HUDEP-2 (cell line): ENCODE measurements around the gene C10orf143.
A peak's percentile ranks its signal among the peaks of the same experiment; 100 is the strongest.
"Not testable (repeated sequence)": the region's sequence is repeated elsewhere in the genome, so short reads cannot be mapped to it uniquely, and the experiment has no call there.

Experiments used
- DNase-seq, 76 experiments: peaks; one replicate each; lab custom pipeline; 2025; ENCODE audit not compliant: unreplicated experiment in 76 of 76; lab: John Stamatoyannopoulos, UW

The C10orf143 gene

DNA sequence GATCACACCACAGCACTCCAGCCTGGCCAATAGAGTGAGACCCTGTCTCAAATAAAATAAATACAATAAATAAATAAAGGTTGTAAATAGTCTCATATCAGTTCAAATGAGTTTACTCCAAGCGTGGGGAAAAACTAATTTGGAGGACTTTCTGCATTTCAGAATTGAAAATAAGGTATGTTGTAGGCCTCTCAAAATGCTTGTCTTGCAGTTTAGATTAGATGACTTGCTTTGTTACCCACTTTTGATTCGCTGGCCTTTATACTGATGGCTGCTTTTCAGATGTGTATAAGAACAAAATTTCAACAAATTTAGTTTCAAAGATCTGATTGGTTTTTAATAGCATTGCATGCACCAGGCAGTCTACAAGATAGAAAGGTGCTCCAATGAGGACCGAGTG lies 2.2 kb upstream of the C10orf143 start:
- DNase-seq = no peak

DNA sequence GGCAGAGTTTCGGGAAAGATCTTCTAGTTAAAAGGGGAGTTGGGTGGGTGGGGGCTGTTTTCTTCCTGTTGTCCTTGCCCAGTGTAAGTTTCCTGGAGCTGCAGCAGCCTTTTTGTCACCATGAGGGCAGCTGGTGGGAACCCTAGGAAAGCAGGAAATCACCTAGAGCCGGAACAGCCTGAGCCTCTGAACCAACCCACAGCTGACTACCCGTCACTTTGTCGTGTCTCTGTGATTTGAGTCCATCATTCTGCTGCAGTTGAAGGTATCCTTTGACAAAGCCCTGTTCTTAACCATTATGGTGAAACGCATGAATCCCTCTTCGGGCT lies 1.2 kb upstream of the C10orf143 start:
- DNase-seq = no peak

DNA sequence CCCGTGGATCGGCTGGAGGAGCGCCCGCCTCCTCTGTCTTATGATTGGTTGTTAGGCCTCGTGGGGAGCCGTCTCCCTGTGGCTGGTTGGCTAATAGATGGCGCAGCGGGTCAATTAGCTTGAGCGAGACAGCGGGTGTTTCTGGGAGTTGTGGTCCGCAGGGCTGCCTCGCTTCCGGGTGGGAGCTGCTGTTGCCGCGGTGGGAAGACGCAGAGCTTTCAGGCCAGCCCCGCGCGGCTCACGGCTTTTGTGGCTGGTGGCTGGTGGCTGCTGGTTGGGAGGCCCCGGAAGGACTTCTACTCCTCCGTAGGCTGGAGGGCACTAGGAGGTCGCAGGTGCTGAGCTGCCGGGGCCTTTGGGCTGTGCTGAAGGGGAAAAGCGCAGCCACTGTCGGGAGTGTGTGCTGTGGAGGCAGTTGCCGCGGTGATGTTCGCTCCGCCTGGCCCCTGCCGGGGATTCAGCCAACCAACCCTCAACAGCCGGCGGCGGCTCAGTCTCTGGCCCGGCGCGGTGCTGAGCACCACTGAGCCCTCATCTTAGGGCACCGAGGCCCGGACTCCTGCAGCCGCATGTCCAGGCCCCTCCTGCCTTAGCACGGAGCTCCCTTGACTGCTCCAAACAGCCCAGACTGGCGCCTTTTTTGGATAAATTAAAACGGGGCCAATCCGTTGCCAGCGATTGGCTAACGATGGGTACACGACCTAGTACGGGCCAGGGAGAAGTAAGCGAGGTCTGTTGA lies 652 bp upstream of the C10orf143 start:
- peak; percentile 40 to 96 (median 90) for DNase-seq

DNA sequence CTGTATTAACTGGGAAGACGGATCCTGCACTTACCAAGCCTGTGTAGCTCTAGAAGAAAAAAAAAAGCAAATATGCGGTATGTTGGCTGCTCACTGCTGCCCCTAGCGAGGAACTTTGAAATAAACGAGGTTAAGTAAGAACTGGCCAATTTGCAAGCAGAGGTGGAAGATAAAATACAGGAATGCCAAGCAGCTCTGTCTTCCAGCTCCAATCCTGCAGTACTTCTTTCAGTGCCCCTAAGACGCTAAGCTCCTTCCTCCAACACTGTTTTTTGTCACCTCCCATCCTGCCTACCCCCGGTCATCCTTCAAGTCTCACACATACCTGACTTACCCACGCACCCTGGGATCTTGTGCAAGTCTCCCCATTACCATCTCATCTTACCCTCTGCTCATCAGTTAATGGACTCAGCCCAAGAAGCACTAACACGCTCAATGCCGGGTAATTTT lies 809 bp downstream of the C10orf143 start:
- DNase-seq = peak in 65 of 76 experiments; percentile 4 to 77 (median 52)

DNA sequence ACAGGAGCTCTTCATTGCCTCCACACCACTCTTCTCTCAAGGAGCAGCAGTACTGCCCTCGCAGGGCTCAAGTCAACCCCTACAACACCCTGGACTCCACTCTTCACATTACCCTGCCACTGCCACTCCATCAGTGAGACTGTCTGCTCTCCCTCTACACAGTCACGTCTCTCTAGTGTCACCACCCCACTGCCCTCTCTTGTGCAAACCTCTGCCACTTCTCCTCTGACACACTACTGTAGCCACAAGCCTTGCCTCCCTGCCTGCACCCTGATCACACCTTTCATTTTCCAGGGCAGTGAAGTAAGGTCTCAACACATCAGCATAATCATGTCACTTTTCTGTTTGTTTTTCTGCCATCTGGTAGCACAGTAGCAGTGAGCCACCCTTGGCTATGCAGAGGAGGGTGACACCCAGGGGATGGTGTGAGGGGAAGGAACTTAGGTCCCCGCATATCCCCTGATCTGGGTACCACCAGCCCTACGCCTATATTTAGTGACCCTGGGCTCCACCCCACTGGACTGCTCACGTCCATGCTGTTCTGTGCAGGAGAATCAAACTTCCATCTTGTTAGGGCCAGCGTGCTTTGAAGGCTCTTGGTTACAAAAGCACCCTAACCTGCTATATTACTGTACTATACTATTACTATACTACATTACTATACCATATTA lies 1.6 kb downstream of the C10orf143 start:
- no peak for DNase-seq

DNA sequence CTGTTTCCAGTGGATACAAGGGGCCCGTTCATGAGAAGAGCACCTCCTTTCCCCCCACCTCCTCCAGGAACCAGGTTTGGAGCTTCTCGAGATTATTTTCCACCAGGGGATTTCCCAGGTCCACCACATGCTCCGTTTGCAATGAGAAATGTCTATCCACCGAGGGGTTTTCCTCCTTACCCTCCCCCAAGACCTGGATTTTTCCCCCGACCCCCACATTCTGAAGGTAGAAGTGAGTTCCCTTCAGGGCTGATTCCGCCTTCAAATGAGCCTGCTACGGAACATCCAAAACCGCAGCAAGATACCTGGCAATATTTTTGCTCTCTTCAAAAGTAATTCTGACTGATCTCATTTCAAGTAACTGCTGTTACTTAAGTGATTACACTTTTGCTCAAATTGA lies 2.5 kb downstream of the C10orf143 start:
- DNase-seq = not testable (repeated sequence)

DNA sequence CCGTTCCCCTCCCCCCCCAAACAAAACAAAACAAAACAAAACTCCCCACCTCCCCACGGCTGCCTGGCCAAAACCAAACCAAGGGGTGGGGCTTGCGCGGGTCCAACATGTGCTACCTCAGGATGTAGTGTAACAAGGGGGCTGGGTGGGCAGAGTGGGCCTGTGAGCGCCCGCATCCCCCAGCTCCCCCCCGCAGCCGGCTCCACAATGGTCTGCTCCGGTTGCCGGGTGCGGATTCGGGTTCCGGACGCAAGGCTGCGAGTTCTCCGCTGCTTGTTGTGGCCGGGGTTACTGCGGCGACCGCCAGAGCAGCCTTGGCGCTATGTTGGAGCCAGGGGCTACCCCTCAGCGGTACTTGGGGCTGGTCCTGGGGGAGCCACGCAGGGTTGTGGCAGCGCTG lies 4.9 kb downstream of the C10orf143 start:
- DNase-seq = no peak

DNA sequence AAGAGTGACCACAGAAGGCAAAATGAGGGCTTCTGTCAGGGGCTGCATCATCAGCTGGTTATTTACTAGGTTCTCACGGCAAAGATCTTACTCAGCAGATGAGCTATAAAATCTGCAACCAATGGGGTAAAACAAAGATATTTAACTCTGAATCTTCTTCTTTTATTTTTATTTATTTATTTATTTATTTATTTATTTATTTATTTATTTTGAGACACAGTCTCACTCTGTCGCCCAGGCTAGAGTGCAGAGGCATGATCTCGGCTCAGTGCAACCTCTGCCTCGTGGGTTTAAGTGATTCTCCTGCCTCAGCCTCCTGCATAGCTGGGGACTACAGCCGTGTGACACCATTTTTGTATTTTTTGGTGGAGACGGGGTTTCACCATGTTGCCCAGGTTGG lies 11.3 kb downstream of the C10orf143 start:
- DNase-seq = no peak

DNA sequence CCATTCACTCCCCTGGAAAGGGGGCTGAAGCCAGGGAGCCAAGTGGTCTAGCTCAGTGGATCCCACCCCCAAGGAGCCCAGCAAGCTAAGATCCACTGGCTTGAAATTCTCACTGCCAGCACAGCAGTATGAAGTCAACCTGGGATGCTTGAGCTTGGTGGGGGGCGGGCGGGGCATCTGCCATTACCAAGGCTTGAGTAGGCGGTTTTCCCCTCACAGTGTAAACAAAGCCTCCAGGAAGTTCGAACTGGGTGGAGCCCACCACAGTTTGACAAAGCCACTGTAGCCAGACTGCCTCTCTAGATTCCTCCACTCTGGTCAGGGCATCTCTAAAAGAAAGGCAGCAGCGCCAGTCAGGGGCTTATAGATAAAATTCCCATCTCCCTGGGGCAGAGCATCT lies 20.1 kb downstream of the C10orf143 start:
- DNase-seq = not testable (repeated sequence)

DNA sequence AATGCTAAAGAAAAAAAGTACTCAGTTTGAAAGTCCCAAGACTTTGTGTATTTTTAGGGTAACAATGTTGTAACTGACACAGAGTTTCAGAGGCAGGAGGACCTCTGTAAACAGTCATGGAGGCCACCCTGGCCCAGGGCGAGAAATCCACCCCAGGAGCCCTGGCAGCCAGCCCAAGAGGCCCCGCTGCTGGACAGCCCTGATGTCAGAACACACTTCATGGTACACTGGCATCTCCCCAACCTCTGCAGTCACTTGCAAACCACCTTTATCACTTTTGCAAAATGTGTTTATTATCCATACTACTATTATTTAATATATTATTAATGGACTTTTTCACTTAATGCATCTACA lies 30.2 kb downstream of the C10orf143 start:
- peak in 1 of 76 experiments; percentile 1 for DNase-seq

DNA sequence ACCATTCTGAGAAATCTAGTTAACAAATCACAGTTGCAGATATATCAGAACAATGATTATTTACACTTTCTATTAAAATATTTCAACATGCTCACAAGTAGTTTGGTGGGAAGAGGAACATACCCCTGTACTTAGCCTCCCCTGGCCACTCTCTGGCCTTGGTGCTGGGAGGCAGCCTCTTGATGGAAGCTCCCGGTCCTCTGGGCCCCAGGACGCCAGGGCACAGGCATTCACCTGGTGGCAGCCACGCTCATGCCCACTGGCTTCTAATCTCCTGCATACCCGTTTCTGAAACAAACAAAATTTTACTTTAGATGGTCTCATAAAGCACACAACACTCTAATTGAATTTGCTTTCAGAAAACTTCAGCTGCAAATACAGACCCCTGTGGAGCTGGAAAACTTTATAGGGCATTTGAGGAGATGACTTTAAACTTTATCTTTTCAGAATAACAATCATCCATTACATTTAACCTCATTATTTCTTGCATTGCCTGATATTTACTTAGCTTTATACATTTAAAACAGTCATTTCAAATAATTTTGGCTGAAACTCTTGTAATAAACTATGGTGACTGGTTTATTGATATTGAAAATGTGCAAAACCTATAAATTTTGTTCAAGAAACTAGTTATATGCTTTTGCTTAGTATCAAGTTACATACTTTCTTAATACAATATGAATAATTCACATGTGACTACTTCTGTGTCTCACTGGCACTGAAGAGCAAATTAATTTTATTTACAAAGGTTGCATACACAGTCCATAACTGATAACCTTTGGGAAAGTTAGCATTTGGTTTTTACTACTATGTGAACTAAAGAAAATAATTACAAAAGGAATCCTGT lies 30.8 kb downstream of the C10orf143 start:
- DNase-seq = no peak

DNA sequence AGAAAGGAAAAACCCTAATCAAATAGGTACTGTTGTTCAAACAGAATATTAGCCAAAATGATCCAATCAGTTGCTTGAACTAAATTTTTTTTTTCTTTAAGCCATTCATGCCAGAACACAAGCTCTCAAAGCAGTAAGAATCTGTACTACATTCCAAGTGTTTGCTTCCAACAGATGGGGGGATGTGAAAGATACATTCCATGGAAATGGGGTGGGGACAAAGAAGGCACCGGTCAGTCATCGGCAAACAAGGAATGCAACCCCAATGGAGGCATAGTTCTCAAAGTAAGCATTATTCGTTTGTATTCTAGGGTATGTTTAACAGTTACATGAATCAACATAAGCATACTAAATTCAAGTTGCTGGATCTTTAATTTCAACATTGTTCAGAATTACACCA lies 32.5 kb downstream of the C10orf143 start:
- DNase-seq = no peak

DNA sequence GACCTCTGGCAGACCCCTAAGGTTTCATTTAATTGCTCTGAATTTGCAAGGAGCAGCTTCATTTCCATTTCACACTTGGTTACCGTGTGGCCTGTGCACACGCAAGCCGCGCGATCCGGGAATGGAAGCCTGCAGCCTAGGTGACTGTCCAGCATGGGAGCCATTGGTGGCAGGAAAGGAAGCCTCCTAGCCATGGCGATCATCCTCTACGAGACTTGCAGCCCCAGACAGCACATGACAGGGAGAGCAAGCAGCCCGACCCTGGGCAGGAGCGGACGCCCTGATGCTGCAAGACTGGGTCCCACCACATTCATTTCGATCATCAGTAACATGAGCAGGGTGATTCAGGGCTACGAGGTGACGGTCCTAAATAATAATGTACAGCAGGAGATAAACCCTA lies 33.9 kb downstream of the C10orf143 start:
- DNase-seq = no peak

DNA sequence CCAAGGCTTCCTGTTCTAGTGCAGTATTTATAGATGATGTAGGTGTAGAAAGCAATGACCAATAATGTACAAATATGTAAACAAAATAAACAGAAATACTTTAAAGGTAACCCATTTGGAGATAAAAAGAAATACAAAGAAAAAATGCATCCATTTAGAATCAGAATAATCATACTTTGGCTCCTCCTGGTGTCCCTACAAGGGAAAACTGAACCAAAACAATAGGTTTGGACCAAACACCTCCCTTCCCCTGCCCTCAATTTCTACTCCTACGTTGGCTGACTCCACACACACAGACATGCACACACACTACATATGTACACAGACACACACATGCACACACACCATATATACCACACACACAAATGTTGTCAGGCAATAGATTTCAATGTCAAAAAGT lies 36.0 kb downstream of the C10orf143 start:
- DNase-seq = no peak

DNA sequence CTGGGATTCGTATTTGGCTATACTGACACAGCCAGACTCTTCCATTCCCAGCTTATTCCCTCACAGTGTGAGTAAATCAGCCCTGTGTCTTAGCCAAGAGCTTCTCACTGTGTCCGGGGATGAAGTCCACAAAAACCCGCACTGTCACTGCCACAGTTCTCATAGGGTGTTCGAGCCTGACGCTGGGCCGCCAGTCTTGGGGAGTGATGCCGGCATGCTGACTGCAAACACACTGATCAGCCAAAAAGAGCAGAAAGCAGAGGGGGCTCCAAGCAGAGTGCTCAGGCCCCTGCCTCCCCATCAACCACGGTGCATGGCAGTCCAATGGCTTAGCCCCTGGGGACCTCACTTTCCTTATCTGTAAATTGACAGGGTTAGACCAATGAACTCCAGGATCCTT lies 36.7 kb downstream of the C10orf143 start:
- DNase-seq = no peak

DNA sequence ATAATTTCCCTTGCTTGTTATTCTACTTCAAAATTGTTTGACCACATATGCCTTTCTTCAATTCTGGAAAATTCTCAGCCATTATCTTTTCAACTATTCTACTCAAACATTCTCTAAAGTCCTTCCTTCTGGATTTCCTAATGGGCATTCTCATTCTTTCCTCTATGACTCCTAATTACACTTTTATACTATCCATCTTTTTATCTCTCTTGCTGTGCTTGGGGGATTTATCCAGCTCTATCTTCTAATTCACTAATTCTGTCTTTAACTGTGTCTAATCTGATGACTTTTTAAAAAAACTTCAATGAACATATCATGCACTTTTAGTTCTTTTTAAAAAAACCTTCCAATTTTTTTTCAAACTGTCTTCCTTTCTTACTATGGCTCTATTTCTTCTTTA lies 38.4 kb downstream of the C10orf143 start:
- DNase-seq = no peak

DNA sequence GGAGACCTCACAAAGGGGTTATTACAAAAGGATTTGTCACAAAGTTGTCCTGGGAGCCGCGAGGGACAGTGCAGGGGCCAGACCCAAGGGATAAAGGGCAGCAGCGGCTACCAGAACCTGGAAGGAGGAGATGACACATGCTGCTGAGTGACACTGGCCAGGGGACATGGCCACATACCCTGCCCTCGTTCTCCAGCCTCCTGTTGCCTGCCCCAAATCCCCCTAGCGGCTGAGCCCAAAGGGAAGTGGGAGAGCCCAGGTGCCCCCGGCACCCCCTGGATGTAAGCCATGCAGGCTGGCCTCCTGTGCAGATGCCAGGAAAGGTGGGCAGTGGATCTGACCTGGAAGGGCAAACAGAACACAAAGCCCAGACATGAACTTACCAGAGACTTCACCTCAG lies 42.7 kb downstream of the C10orf143 start:
- DNase-seq = no peak

DNA sequence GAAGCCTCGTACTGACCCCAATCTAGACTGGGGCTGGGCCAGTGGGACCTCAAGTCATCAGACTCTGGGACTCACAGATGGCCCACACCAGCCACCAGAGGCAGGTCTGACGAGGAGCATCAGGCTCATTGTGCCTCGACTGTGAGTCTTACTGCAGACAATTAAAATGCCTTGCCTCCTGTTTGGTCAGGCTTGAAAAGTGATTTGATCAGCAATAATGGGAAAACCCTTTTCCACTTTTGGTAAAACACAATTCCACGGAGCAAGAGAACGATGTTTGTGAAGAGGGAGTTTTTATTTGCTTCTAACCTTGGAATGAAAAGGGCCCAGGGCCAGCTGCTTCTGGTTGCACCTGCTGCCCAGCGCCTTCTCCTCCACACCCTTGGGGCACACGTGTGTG lies 43.9 kb downstream of the C10orf143 start:
- no peak for DNase-seq

DNA sequence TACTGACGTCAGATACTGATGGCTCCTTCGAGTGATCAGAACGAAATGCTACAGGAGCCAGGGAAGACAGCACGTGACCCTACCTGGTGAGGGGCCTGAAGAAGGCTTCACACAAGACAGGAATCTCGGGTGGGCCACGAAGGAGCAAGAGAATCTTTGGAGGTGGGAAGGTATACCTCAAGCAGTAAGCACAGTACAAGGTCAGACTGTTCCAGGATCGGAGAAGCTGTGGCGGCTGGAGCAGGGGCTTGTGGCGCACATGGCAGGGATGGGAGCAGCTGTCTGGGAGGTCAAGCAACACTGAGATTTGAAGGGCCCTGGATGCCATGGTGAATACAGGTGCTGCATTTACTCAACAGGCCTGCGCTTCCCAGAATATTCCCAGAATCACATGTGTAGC lies 45.4 kb downstream of the C10orf143 start:
- DNase-seq = no peak

DNA sequence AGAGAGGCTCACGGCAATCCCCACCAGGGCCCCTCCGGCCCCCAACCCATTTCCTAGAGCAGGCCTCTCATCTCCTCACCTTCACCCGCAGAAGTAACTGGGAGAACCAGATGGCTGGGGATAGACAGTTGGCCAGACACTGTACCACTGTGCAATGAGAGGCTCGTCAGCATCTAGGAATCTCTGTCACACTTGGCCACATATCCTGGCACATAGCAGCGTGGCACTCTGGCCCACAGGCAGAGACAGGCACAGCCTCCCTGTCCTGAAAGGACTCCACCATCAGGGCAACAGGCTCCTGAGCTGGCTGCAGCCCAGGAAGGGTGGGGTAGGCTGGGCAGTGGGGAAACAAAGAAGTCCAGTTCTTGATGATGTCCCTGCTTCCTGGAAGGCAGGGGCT lies 45.8 kb downstream of the C10orf143 start:
- DNase-seq = no peak

DNA sequence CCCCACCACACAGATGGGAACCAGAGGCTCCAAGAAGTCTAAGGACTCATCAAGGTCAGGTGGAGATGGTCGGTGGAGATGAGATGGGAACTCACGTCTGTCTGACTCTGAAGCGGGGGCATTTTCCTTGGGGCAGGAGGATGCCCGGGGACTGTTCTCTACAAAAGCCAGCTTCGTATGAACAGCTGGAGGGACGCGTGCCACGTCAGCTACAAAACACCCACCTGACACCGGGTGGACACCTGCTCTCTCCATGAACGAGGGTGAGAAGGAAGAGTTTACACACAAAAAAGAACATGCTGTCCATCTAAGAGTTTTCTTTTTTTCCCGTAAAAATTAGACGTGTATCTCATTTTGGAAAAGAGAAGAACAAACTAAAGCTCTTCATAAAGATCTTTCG lies 47.7 kb downstream of the C10orf143 start:
- DNase-seq = no peak

DNA sequence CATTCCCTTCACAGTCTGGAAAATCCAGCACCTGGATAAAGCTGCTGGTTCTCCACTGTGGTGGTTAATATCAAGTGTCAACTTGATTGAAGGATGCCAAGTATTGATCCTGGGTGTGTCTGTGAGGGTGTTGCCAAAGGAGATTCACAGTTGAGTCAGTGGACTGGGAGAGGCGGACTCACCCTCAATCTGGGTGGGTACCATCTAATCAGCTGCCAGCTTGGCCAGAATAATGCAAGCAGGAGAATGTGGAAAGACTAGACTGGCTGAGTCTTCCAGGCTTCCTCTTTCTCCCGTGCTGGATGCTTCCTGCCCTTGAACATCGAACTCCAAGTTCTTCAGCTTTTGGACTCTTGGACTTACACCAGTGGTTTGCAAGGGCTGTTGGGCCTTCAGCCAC lies 48.4 kb downstream of the C10orf143 start:
- DNase-seq = no peak
